Measurements from ENCODE around the gene TUBB. TPM values are rescaled to one million over a fixed set of nuclear protein-coding genes. Genes with fewer than 3 reads are reported as not detected.

TUBB gene
- total and polyA plus RNA-seq, 9 of the 15 experiments (the other 6 are each of a cell fraction or from before 2014, with no cell fraction given) = 971 to 2,870 (median 1,478) TPM

DNA sequence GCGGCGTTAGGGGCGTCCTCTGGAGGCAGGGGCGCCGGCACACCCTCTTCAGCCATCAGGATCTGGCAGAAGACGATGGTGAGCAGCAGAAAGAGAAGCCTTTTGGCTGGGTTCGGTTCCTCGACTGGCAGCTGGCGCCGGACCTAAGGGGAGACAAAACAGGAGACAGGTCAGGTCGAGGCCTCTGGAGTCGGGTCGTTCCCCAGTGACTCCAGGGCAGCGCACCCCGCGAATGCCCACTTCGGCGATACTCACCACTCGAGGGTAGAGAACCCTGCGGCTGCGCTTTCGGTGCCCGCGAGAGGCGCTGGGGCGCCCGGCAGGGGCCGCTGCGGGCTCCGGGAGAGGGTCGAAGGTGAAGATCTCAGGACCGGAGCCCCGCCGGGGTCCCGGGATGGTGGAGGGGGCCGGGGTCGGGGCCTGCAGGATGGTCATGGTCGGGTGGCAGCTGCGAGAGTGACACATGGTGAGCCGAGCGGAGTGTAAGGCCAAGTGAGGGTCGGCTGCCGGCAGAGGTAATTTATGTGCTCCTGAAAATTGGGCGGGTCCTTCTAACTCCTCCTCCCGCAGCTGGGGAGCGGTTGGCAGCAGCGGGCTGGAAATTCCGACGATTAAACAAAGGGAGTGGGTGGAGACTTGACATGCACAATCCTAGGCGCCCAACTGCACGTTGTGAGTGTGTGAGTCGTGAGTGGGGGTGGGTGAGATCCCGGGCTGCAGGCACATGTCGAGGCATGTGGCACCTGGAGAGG lies 24.1 kb downstream of the TUBB start, which contains the start of gene IER3 (continued):
- TF ChIP-seq, protein P1, sequence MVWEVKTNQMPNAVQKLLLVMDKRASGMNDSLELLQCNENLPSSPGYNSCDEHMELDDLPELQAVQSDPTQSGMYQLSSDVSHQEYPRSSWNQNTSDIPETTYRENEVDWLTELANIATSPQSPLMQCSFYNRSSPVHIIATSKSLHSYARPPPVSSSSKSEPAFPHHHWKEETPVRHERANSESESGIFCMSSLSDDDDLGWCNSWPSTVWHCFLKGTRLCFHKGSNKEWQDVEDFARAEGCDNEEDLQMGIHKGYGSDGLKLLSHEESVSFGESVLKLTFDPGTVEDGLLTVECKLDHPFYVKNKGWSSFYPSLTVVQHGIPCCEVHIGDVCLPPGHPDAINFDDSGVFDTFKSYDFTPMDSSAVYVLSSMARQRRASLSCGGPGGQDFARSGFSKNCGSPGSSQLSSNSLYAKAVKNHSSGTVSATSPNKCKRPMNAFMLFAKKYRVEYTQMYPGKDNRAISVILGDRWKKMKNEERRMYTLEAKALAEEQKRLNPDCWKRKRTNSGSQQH (CRISPR knock-in tag; IDR thresholded peaks at IDR 0.05) = no peak
- TF ChIP-seq, protein P2, sequence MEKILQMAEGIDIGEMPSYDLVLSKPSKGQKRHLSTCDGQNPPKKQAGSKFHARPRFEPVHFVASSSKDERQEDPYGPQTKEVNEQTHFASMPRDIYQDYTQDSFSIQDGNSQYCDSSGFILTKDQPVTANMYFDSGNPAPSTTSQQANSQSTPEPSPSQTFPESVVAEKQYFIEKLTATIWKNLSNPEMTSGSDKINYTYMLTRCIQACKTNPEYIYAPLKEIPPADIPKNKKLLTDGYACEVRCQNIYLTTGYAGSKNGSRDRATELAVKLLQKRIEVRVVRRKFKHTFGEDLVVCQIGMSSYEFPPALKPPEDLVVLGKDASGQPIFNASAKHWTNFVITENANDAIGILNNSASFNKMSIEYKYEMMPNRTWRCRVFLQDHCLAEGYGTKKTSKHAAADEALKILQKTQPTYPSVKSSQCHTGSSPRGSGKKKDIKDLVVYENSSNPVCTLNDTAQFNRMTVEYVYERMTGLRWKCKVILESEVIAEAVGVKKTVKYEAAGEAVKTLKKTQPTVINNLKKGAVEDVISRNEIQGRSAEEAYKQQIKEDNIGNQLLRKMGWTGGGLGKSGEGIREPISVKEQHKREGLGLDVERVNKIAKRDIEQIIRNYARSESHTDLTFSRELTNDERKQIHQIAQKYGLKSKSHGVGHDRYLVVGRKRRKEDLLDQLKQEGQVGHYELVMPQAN (IDR thresholded peaks at IDR 0.05; ENCODE audit: borderline replicate concordance) = no peak
- no peak for TF ChIP-seq RBM15 (IDR thresholded peaks at IDR 0.05; ENCODE audit: insufficient read depth, low read length)
- TF ChIP-seq ZNF316 (IDR thresholded peaks at IDR 0.05) = no peak
- no peak for TF ChIP-seq PREB (CRISPR knock-in tag; IDR thresholded peaks at IDR 0.05)
- TF ChIP-seq PML (IDR thresholded peaks at IDR 0.05; ENCODE audit: low read length) = peak; percentile 87; the same call in 1 of the 2 replicates
- peak; percentile 67 for TF ChIP-seq REST (IDR thresholded peaks at IDR 0.05; ENCODE audit: borderline replicate concordance)
- peak; percentile 52; the same call in 1 of the 2 replicates for TF ChIP-seq REST (CRISPR knock-in tag; IDR thresholded peaks at IDR 0.05; ENCODE audit: low read depth)
- no peak for TF ChIP-seq ZFP91 (CRISPR knock-in tag; IDR thresholded peaks at IDR 0.05)
- no peak for TF ChIP-seq BMI1 (IDR thresholded peaks at IDR 0.05; ENCODE audit: low read length)
- no peak for TF ChIP-seq TFAM (CRISPR knock-in tag; conservative IDR thresholded peaks at IDR 0.05)
- no peak for TF ChIP-seq CEBPB (tag; IDR thresholded peaks at IDR 0.05)
- peak in 1 of 2 experiments; percentile 63; a peak in 3 of 4 replicates for TF ChIP-seq TEAD1 (CRISPR knock-in tag; IDR thresholded peaks at IDR 0.05)

Data from K562 (cell line).